DND-41 (cell line): ENCODE results near the gene NT5E.

Experiments
- CTCF ChIP-seq: IDR thresholded peaks from 2 replicates; pipeline ENCODE4 v1.5.1; 2012; ENCODE audit warnings: borderline replicate concordance, low read length, moderate library complexity, mild to moderate bottlenecking; ENCODE audit not compliant: poor library complexity, severe bottlenecking; ENCODE audit errors: extremely low read depth
- EZH2 ChIP-seq: IDR thresholded peaks from 3 replicates; pipeline ENCODE4 v1.6.1; 2012; ENCODE audit warnings: borderline replicate concordance, low read depth, mild to moderate bottlenecking, moderate library complexity, low read length, inconsistent platforms; ENCODE audit not compliant: severe bottlenecking

- TF ChIP-seq CTCF (no peak), EZH2 (no peak)
These were observed 27.9 kb upstream of the NT5E start for GRCh38 chr6:85421972-85422371.
